GM12878 (cell line): ENCODE data around the gene RBMS3. TPM values are rescaled to one million over a fixed set of nuclear protein-coding genes. Genes with fewer than 3 reads are reported as not detected.

Experiments used
- ATAC-seq: fragments of 200-7000 bp; cut with Tn5 transposase; 3 replicates; pipeline ENCODE4 v1.9.1; 2020; ENCODE audit warnings: mild to moderate bottlenecking, moderate library complexity
- BruUV-seq: library from RNA; stranded (reverse); fragments of 400-500 nt; replicated peaks from 2 replicates; lab custom pipeline; 2021; lab: Mats Ljungman, UMichigan
- CTCF ChIA-PET: fragments of 300-600 bp; sonication (Branson Sonifier 250); formaldehyde crosslinking; extraction: SDS; loops from one replicate; lab custom pipeline; 2021; ENCODE audit warnings: inconsistent platforms; lab: Yijun Ruan, JAX
- POLR2A ChIA-PET: fragments of 350-600 bp; formaldehyde crosslinking; extraction: SDS; loops from one replicate; lab custom pipeline; 2021; ENCODE audit warnings: inconsistent platforms; lab: Charles Lee
- RAD21 ChIA-PET: fragments of 300-600 bp; sonication (Branson Sonifier 250); formaldehyde crosslinking; loops from one replicate; lab custom pipeline; 2023; ENCODE audit warnings: antibody characterized with exemption; ENCODE audit not compliant: unreplicated experiment; lab: Charles Lee
- SMC1A ChIA-PET: fragments of 300-600 bp; sonication (Branson Sonifier 250); formaldehyde crosslinking; loops from one replicate; lab custom pipeline; 2023; ENCODE audit not compliant: unreplicated experiment, uncharacterized antibody; lab: Charles Lee
- DNase-seq: peaks from one replicate; pipeline ENCODE4 v3.0.0-alpha.2; 2011; ENCODE audit warnings: low read depth, low spot score
- FAIRE-seq: peaks from 3 replicates; lab custom pipeline; 2011; peaks lifted over from hg19 to GRCh38; lab: Jason Lieb, UNC
- H2AFZ ChIP-seq: 2 replicates; pipeline ENCODE4 v1.6.0; 2011; ENCODE audit warnings: low read depth, low read length, control low read depth; ENCODE audit not compliant: control insufficient read depth
- H3K27ac ChIP-seq: 2 replicates; pipeline ENCODE4 v1.5.1; 2011; ENCODE audit warnings: control low read depth; ENCODE audit not compliant: control insufficient read depth, insufficient read depth
- H3K27me3 ChIP-seq, 2 experiments: replicated peaks in 1 of 2; 2 replicates each; pipeline versions ENCODE4 v1.6.0 to v1.6.1; 2011; ENCODE audit warnings: low read length in 1 of 2; ENCODE audit not compliant: control insufficient read depth in 2 of 2, insufficient read depth in 2 of 2
- H3K36me3 ChIP-seq, 2 experiments: 2 replicates each; pipeline ENCODE4 v1.5.1; 2011; ENCODE audit warnings: low read length in 1 of 2; ENCODE audit not compliant: control insufficient read depth in 2 of 2, insufficient read depth in 2 of 2
- H3K4me1 ChIP-seq: 2 replicates; pipeline ENCODE4 v1.6.1; 2011; ENCODE audit warnings: mild to moderate bottlenecking, low read length, moderate library complexity, mixed read lengths; ENCODE audit not compliant: control insufficient read depth, insufficient read depth
- H3K4me2 ChIP-seq: 2 replicates; pipeline ENCODE4 v1.6.0; 2011; ENCODE audit warnings: control low read depth; ENCODE audit not compliant: control insufficient read depth, insufficient read depth
- H3K4me3 ChIP-seq: fragments of 200-600 bp; sonication (generic); 2 replicates; pipeline ENCODE4 v1.5.1; 2016
- H3K79me2 ChIP-seq: 2 replicates; pipeline ENCODE4 v1.6.0; 2011; ENCODE audit warnings: low read length; ENCODE audit not compliant: control insufficient read depth, insufficient read depth
- H3K9ac ChIP-seq: 2 replicates; pipeline ENCODE4 v1.8.0; 2011; ENCODE audit warnings: low read length, control low read depth, mixed read lengths; ENCODE audit not compliant: control insufficient read depth, insufficient read depth
- H3K9me3 ChIP-seq: replicated peaks from 3 replicates; pipeline ENCODE4 v1.5.1; 2011; ENCODE audit warnings: mild to moderate bottlenecking, low read length; ENCODE audit not compliant: control insufficient read depth, insufficient read depth
- H4K20me1 ChIP-seq: 2 replicates; pipeline ENCODE4 v1.6.0; 2011; ENCODE audit not compliant: control insufficient read depth, insufficient read depth
- ASH2L ChIP-seq: fragments of 300-600, 200-600 bp; sonication (generic); IDR thresholded peaks from 2 replicates; pipeline ENCODE4 v1.6.1; 2017; ENCODE audit warnings: low read depth, mild to moderate bottlenecking, borderline replicate concordance
- ATF2 ChIP-seq: IDR thresholded peaks from 2 replicates; pipeline ENCODE4 v1.6.1; 2012; ENCODE audit warnings: low read length, inconsistent platforms
- ATF7 ChIP-seq: fragments of 450-650 bp; IDR thresholded peaks from 2 replicates; pipeline ENCODE4 v1.6.1; 2016; ENCODE audit warnings: low read depth, mild to moderate bottlenecking
- BCL11A ChIP-seq: IDR thresholded peaks from 2 replicates; pipeline ENCODE4 v1.6.1; 2011; ENCODE audit warnings: low read depth, low read length
- BCL3 ChIP-seq: IDR thresholded peaks from 2 replicates; pipeline ENCODE4 v1.6.1; 2011; ENCODE audit warnings: borderline replicate concordance, low read depth, mild to moderate bottlenecking, moderate library complexity, low read length; ENCODE audit not compliant: insufficient read depth, poor library complexity, severe bottlenecking
- BHLHE40 ChIP-seq, 2 experiments: fragments of 450-650 bp in 1 of 2; IDR thresholded peaks; 2 replicates each; pipeline ENCODE4 v1.6.1; 2011 to 2017; ENCODE audit warnings: low read depth in 2 of 2, borderline replicate concordance in 1 of 2, improper control_type of control experiment in 1 of 2, low read length in 1 of 2, mild to moderate bottlenecking in 1 of 2
- CEBPB ChIP-seq, 2 experiments: fragments of 150-350 bp in 1 of 2; IDR thresholded peaks; 2 replicates each; pipeline ENCODE4 v1.6.1; 2012 to 2014; ENCODE audit warnings: low read depth in 2 of 2, low read length in 2 of 2, borderline replicate concordance in 1 of 2, inconsistent platforms in 1 of 2
- CREM ChIP-seq: IDR thresholded peaks from 2 replicates; pipeline ENCODE4 v1.6.1; 2014; ENCODE audit warnings: antibody characterized with exemption, low read depth
- FOXM1 ChIP-seq: IDR thresholded peaks from 2 replicates; pipeline ENCODE4 v1.6.1; 2012; ENCODE audit warnings: low read depth, mild to moderate bottlenecking, inconsistent platforms, low read length, moderate library complexity
- GABPA ChIP-seq: IDR thresholded peaks from 2 replicates; pipeline ENCODE4 v1.6.1; 2014; ENCODE audit warnings: antibody characterized with exemption, low read depth, mild to moderate bottlenecking, inconsistent platforms
- JUNB ChIP-seq: IDR thresholded peaks from 2 replicates; pipeline ENCODE4 v1.6.1; 2016; ENCODE audit warnings: antibody characterized with exemption, mild to moderate bottlenecking
- MEF2B ChIP-seq: fragments of 450-650 bp; IDR thresholded peaks from 2 replicates; pipeline ENCODE4 v1.6.1; 2018; ENCODE audit warnings: mild to moderate bottlenecking, moderate library complexity; ENCODE audit not compliant: partially characterized antibody, poor library complexity, severe bottlenecking
- NFIC ChIP-seq: IDR thresholded peaks from 2 replicates; pipeline ENCODE4 v1.6.1; 2012; ENCODE audit warnings: low read depth, mild to moderate bottlenecking, inconsistent platforms, low read length, moderate library complexity
- NR2F1 ChIP-seq: fragments of 450-650 bp; conservative IDR thresholded peaks from 2 replicates; pipeline ENCODE4 v1.6.1; 2017; ENCODE audit warnings: mild to moderate bottlenecking
- SMARCA5 ChIP-seq: fragments of 450-650 bp; IDR thresholded peaks from 2 replicates; pipeline ENCODE4 v1.6.1; 2017; ENCODE audit warnings: mild to moderate bottlenecking
- TCF12 ChIP-seq: IDR thresholded peaks from 2 replicates; pipeline ENCODE4 v1.6.1; 2011; ENCODE audit warnings: low read depth, mild to moderate bottlenecking, low read length
- TCF7 ChIP-seq: IDR thresholded peaks from 2 replicates; pipeline ENCODE4 v1.6.1; 2014; ENCODE audit warnings: antibody characterized with exemption, borderline replicate concordance
- ZBTB33 ChIP-seq: fragments of 450-650 bp; IDR thresholded peaks from 2 replicates; pipeline ENCODE4 v1.6.1; 2017; ENCODE audit warnings: mild to moderate bottlenecking
- ZNF217 ChIP-seq: fragments of 450-650 bp; IDR thresholded peaks from 2 replicates; pipeline ENCODE4 v1.6.1; 2017; ENCODE audit warnings: antibody characterized with exemption, mild to moderate bottlenecking
- ZNF384 ChIP-seq: IDR thresholded peaks from 2 replicates; pipeline ENCODE4 v1.6.1; 2012; ENCODE audit warnings: low read depth, mild to moderate bottlenecking, low read length, improper control_type of control experiment, borderline replicate concordance
- WGBS: methylation state at CpG from one replicate; pipeline ENCODE4 v1.1.6; 2016; ENCODE audit warnings: low lambda C conversion rate; ENCODE audit not compliant: insufficient replicate concordance, insufficient coverage; ENCODE audit errors: missing lambda C conversion rate; 5-methylcytosine and 5-hydroxymethylcytosine counted together
- in situ Hi-C: fragments of 300-500 bp; cut with MboI; formaldehyde crosslinking; loops from 9 replicates; pipeline ENCODE4 v1.14.3; 2018; ENCODE audit warnings: mixed read lengths
- intact Hi-C: fragments of 100-400 bp; cut with micrococcal nuclease; formaldehyde crosslinking; loops from one replicate; pipeline ENCODE4 v1.14.2; 2022; ENCODE audit not compliant: unreplicated experiment
- polyA plus RNA-seq, 11 experiments: library from polyadenylated mRNA; depleted of rRNA in 4 of 11; unstranded in 6 of 11; stranded (reverse) in 5 of 11; fragments of >200 nt; fragmentation: Nextera tagmentation in 4 of 11; fragmentation: Illumina TruSeq in 1 of 11; extraction: Ambion mirVana in 4 of 11; extraction: Trizol in 1 of 11; gene quantifications; 1 replicate in 1 of 11; 2 replicates in 10 of 11; pipeline versions ENCODE4 v1.2.1 to v1.2.3, GENCODE V29; 2011 to 2016; ENCODE audit warnings: inconsistent platforms in 2 of 11, missing spikeins in 2 of 11, low read depth in 1 of 11
- total RNA-seq, 4 experiments: library from RNA; depleted of rRNA in 3 of 4; stranded (reverse); fragments of >200 nt in 3 of 4; fragmentation: Illumina TruSeq in 1 of 4; extraction: Trizol in 1 of 4; gene quantifications; 2 replicates each; pipeline versions ENCODE4 v1.2.1 to v1.2.3, GENCODE V29; 2013 to 2021

Gene RBMS3
- total and polyA plus RNA-seq, 10 of the 15 experiments (the other 5 are each of a cell fraction or from before 2014, with no cell fraction given): 0.79 to 4.7 (median 3.1) TPM

GRCh38 chr3:29481969-29482767 is 201.3 kb downstream of the RBMS3 start:
- POLR2A ChIA-PET: interaction anchor here (0.7 kb wide), 1 partner anchor 35 kb away, joined by 5 read pairs; no protein-coding TSS in a partner anchor
- no peak overlapping the region for H2AFZ ChIP-seq
- TF ChIP-seq ATF2 (peak; percentile 87), NFIC (peak; percentile 90), SMARCA5 (no peak), FOXM1 (peak; percentile 70; the same call in 1 of the 2 replicates), CREM (peak; percentile 35), ZNF217 (peak; percentile 94), JUNB (peak; percentile 88), ASH2L (no peak), ZNF384 (no peak), GABPA (peak; percentile 52; the same call in 1 of the 2 replicates), MEF2B (peak; percentile 53), TCF7 (0 out of 2 replicates have a peak, but pooled peaks have one; percentile 15), ZBTB33 (no peak), BCL11A (no peak), TCF12 (peak; percentile 45; the same call in 1 of the 2 replicates), BCL3 (peak; percentile 20), CEBPB (IDR thresholded peaks at IDR 0.05; ENCODE audit: borderline replicate concordance in 1 of 2, low read depth in 2 of 2, low read length in 2 of 2) (peak in 1 of 2 experiments; percentile 85; a peak in 1 of 4 replicates), BHLHE40 (IDR thresholded peaks at IDR 0.05; ENCODE audit: borderline replicate concordance in 1 of 2, low read depth in 2 of 2, low read length in 1 of 2) (peak in 1 of 2 experiments; percentile 28; a peak in 1 of 4 replicates), ATF7 (0 out of 2 replicates have a peak, but pooled peaks have one; percentile 22), NR2F1 (peak; percentile 75)

More at GRCh38 chr3:29481969-29482767, 201.3 kb downstream of the RBMS3 start:
- RAD21 ChIA-PET: no interaction called here
- ATAC-seq (peak; percentile 56), DNase-seq (no peak), FAIRE-seq (no peak)
- intact Hi-C loops: no loop called here
- BruUV-seq: no TSS peak
- 0% methylated on average over 1 of the region's 3 CpGs for WGBS
- CTCF ChIA-PET: no interaction called here
- no peaks in the 10 kb centered on the region for H3K4me1 ChIP-seq
- no peak overlapping the region for H3K27ac ChIP-seq
- SMC1A ChIA-PET: interaction anchor here (0.6 kb wide), 1 partner anchor 262 kb away, joined by 3 read pairs; no protein-coding TSS in a partner anchor
- no peak overlapping the region for H3K4me2 ChIP-seq
- no peaks in the 10 kb centered on the region for H4K20me1 ChIP-seq
- in situ Hi-C loops: no loop called here
- H3K27me3 ChIP-seq: no peaks in the 10 kb centered on the region
- no peaks in the 10 kb centered on the region for H3K9me3 ChIP-seq
- H3K79me2 ChIP-seq: no peaks in the 10 kb centered on the region
- no peak overlapping the region for H3K9ac ChIP-seq
- H3K36me3 ChIP-seq: no peaks in the 10 kb centered on the region
- H3K4me3 ChIP-seq: no peak overlapping the region
